ENCODE data around the gene SMIM3.
"Not testable (repeated sequence)": the region's sequence is repeated elsewhere in the genome, so short reads cannot be mapped to it uniquely, and the experiment has no call there.

The SMIM3 gene

GRCh38 chr5:150765799-150766169, 12.8 kb upstream of the SMIM3 start:
- DNase-seq = no peak

- no peak for DNase-seq
These were observed 12.3 kb upstream of the SMIM3 start for GRCh38 chr5:150766251-150766650.

GRCh38 chr5:150771034-150771795, 7.3 kb upstream of the SMIM3 start:
- no peak for DNase-seq

GRCh38 chr5:150774145-150774544, 4.4 kb upstream of the SMIM3 start:
- no peak for DNase-seq

- no peak for DNase-seq
These were observed 872 bp upstream of the SMIM3 start for GRCh38 chr5:150777685-150778084.

GRCh38 chr5:150778088-150778516, 455 bp upstream of the SMIM3 start:
- DNase-seq = no peak

- DNase-seq = no peak
These were observed 1.0 kb downstream of the SMIM3 start for GRCh38 chr5:150779397-150780186.

- no peak for DNase-seq
These were observed 1.7 kb downstream of the SMIM3 start for GRCh38 chr5:150780187-150780692.

- no peak for DNase-seq
These were observed 2.3 kb downstream of the SMIM3 start for GRCh38 chr5:150780816-150781221.

GRCh38 chr5:150781706-150782614, 3.4 kb downstream of the SMIM3 start:
- no peak for DNase-seq

GRCh38 chr5:150782850-150783249, 4.3 kb downstream of the SMIM3 start:
- DNase-seq = no peak

- DNase-seq = no peak
These were observed 4.9 kb downstream of the SMIM3 start for GRCh38 chr5:150783422-150783928.

- no peak for DNase-seq
These were observed 7.4 kb downstream of the SMIM3 start for GRCh38 chr5:150785950-150786349.

- DNase-seq = no peak
These were observed 8.3 kb downstream of the SMIM3 start for GRCh38 chr5:150786876-150787275.

GRCh38 chr5:150787656-150788055, 9.1 kb downstream of the SMIM3 start:
- DNase-seq = no peak

GRCh38 chr5:150788977-150789376, 10.4 kb downstream of the SMIM3 start:
- DNase-seq = no peak

GRCh38 chr5:150789450-150789849, 10.9 kb downstream of the SMIM3 start:
- no peak for DNase-seq

- no peak for DNase-seq
These were observed 11.5 kb downstream of the SMIM3 start for GRCh38 chr5:150789943-150790611.

- no peak for DNase-seq
These were observed 13.0 kb downstream of the SMIM3 start for GRCh38 chr5:150791536-150791935.

GRCh38 chr5:150793423-150793888, 14.9 kb downstream of the SMIM3 start:
- not testable (repeated sequence) for DNase-seq

- no peak for DNase-seq
These were observed 16.4 kb downstream of the SMIM3 start for GRCh38 chr5:150794927-150795326.

GRCh38 chr5:150797384-150797783, 18.8 kb downstream of the SMIM3 start:
- DNase-seq = no peak
